Rectal smooth muscle tissue (tissue), 1 donor: ENCODE data around the gene CYP4F11.
"Not testable (repeated sequence)": the region's sequence is repeated elsewhere in the genome, so short reads cannot be mapped to it uniquely, and the experiment has no call there.

Experiments
- H3K27ac ChIP-seq: one replicate; pipeline ENCODE4 v1.7.0; 2013; ENCODE audit warnings: low read depth, low read length, inconsistent platforms
- H3K27me3 ChIP-seq: one replicate; pipeline ENCODE4 v1.7.0; 2013; ENCODE audit warnings: low read length; ENCODE audit not compliant: control insufficient read depth, insufficient read depth
- H3K36me3 ChIP-seq: one replicate; pipeline ENCODE4 v1.7.0; 2013; ENCODE audit warnings: low read length; ENCODE audit not compliant: control insufficient read depth, insufficient read depth
- H3K4me1 ChIP-seq: one replicate; pipeline ENCODE4 v1.7.0; 2013; ENCODE audit warnings: low read length; ENCODE audit not compliant: control insufficient read depth, insufficient read depth
- H3K4me3 ChIP-seq: one replicate; pipeline ENCODE4 v1.7.0; 2013; ENCODE audit warnings: low read length
- H3K9ac ChIP-seq: one replicate; pipeline ENCODE4 v1.7.0; 2013; ENCODE audit warnings: low read length

CYP4F11 gene, protein sequence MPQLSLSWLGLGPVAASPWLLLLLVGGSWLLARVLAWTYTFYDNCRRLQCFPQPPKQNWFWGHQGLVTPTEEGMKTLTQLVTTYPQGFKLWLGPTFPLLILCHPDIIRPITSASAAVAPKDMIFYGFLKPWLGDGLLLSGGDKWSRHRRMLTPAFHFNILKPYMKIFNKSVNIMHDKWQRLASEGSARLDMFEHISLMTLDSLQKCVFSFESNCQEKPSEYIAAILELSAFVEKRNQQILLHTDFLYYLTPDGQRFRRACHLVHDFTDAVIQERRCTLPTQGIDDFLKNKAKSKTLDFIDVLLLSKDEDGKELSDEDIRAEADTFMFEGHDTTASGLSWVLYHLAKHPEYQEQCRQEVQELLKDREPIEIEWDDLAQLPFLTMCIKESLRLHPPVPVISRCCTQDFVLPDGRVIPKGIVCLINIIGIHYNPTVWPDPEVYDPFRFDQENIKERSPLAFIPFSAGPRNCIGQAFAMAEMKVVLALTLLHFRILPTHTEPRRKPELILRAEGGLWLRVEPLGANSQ

DNA sequence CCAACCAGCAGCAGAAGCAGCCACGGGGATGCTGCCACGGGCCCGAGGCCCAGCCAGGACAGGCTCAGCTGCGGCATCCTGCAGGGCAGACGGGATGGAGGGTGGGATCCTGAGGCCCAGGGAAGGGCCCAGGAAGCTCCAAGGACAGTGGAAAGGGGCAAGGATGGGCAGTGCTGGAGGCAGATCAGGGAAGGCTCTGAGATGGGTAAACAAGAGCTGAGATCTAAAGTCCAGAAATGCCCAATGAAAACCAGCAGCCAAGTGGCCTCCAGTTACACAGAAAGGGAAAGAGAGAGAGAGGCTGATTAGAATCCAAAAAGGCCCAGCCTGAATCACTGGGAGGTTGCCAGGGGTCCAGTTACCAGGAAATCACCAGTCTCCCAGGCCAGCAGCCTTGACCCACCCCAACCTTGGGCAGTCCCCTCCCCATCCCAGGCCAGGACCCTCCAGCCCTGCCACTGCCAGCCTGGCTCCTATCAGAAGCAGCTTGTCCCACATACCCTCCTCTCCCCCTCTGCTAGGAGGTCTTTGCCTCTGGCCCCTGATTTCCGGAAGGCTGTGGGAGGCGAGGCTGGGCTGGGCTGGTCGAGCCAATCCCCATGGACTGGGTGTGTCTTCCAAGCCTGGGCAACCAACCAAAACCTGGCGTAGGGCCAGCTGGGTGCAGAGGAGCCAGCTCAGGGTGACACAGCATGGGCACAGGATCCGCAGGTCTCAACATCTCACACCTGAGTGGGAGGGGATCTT, at the start of gene CYP4F11:
Gene CYP4F11, minus strand, starts transcription at position 198 of the 747 bp plus-strand sequence. Its CDS starts 121 bp downstream, at position 77.
- no peak within 1 kb of the TSS for H3K4me3 ChIP-seq
- H3K9ac ChIP-seq = no peak within 1 kb of the TSS
- H3K27ac ChIP-seq = no peak within 1 kb of the TSS
- H3K4me1 ChIP-seq = no peaks in the 10 kb centered on the region
- peaks cover 14% of the 10 kb centered on the region for H3K27me3 ChIP-seq
- H3K36me3 ChIP-seq = no peaks in the 10 kb centered on the region

DNA sequence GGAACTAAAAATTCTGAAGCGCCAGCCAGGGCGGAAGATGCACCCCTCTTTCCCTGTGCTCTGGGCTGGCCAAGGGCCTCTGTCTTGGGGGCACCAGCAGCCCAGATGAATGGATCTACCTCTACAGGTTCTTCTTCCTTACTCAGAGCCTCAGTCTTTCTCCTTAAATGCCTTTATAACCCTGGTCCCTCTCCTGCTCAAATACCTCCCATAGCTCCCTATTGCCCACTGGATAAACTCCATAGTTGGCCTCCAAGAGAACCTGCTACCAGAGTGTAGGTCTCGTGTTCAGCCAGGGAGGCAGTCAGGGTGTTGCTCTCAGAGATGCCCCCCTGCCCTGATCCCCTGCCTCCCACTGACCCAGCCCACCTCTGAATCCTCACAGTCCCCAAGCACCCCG, 45.0 kb upstream of the CYP4F11 start:
- H3K9ac ChIP-seq = no peak overlapping the region
- no peak overlapping the region for H3K4me3 ChIP-seq
- H3K36me3 ChIP-seq = no peaks in the 10 kb centered on the region
- peaks cover 5% of the 10 kb centered on the region for H3K27me3 ChIP-seq
- H3K27ac ChIP-seq = no peak overlapping the region
- no peaks in the 10 kb centered on the region for H3K4me1 ChIP-seq

DNA sequence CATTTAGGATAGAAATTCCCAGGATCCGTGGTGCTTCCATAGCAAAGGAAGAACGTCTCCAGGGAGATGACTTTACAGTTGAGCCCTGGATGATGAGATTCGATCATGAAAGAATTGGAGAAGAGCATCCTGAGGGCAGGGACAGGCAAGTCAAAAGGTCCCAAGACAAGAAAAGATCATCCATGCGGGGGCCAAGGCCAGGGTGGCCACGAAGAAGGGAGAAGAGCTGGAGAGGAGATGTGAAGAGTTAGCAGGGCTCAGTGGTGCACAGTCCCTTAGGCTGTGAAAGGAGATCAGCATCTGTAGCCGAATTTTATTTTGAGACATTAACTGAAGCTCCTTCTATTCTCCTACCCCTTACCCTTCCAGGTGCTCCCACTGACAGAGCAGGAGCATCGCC, 43.4 kb upstream of the CYP4F11 start:
- Histone ChIP-seq H3K36me3 (no peaks in the 10 kb centered on the region), H3K4me3 (no peak overlapping the region), H3K27me3 (peaks cover 5% of the 10 kb centered on the region), H3K27ac (no peak overlapping the region), H3K9ac (no peak overlapping the region), H3K4me1 (no peaks in the 10 kb centered on the region)

DNA sequence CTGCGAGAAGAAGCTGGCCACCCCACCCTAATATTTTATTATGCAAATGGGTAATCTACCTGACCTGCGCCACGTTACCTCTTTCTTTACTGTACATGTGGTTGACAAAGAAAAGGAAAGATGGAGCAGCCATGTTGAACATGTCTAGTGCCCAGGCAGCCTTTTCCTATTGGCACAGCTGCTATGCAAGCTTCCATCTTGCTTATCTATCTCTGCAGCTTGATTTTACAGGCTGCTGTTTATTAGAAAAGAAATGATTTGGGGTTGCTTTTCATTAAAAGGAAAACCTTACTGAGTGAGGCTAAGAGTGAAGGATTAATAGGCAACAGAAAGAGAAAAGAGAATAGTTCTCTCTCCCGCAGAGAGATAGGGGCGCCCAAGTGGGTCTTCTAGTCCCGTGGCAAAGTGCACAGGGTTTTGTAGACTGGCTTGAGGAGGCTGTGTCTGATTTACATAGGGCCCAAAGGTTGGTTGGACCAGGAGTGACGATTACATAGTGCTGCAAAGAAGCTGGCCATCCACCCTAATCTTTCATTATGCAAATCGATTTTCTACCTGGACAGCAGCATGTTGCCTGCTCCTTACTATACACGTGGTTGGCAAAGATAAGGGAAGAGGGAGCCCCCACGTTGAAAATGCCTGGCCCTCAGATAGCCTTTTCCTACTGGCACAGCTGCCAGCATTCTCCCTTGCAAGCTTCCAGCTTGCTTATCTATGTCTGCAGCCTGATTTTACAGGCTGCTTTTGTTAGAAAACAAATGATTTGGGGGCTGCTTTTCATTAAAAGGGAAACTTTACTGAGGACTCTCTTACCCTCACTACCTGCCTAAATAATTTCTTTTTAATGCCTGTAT, 42.7 kb upstream of the CYP4F11 start:
- no peak overlapping the region for H3K4me3 ChIP-seq
- no peak overlapping the region for H3K27ac ChIP-seq
- H3K9ac ChIP-seq = no peak overlapping the region
- peaks cover 5% of the 10 kb centered on the region for H3K27me3 ChIP-seq
- no peaks in the 10 kb centered on the region for H3K4me1 ChIP-seq
- H3K36me3 ChIP-seq = no peaks in the 10 kb centered on the region

DNA sequence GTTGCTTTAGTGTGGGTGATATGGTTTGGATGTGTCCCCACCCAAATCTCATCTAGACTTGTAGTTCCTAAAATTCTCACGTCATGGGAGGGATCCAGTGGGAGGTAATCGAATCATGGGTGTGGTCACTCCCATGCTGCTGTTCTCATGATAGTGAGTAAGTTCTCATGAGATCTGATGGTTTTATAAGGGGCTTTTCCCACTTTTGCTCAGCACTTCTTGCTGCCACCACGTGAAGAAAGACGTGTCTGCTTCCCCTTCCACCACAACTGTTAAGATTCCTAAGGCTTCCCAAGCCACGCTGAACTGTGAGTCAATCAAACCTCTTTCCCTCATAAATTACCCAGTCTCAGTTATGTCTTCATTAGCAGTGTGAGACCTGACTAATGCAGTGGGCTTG, 40.5 kb upstream of the CYP4F11 start:
- Histone ChIP-seq H3K36me3 (no peaks in the 10 kb centered on the region), H3K27me3 (peaks cover 5% of the 10 kb centered on the region), H3K4me1 (no peaks in the 10 kb centered on the region), H3K9ac (no peak overlapping the region), H3K4me3 (no peak overlapping the region), H3K27ac (no peak overlapping the region)

DNA sequence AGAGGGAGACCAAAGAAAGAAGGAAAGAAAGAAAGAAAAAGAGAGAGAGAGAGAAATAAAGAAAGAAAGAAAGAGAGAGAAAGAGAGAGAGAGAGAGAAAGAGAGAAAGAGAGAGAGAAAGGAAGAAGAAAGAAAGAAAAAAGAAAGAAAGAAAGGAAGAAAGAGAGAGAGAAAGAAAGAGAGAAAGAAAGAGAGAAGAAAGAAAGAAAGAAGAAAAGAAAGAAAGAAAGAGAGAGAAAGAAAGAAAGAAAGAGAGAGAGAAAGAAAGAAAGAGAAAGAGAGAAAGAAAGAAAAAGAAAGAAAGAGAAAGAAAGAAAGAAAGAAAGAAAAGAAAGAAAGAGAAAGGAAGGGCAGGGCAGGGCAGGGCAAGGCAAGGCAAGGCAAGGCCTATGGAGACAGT, 37.7 kb upstream of the CYP4F11 start:
- not testable (repeated sequence) for H3K36me3 ChIP-seq, H3K4me3 ChIP-seq, H3K27ac ChIP-seq, H3K27me3 ChIP-seq, H3K9ac ChIP-seq, H3K4me1 ChIP-seq

DNA sequence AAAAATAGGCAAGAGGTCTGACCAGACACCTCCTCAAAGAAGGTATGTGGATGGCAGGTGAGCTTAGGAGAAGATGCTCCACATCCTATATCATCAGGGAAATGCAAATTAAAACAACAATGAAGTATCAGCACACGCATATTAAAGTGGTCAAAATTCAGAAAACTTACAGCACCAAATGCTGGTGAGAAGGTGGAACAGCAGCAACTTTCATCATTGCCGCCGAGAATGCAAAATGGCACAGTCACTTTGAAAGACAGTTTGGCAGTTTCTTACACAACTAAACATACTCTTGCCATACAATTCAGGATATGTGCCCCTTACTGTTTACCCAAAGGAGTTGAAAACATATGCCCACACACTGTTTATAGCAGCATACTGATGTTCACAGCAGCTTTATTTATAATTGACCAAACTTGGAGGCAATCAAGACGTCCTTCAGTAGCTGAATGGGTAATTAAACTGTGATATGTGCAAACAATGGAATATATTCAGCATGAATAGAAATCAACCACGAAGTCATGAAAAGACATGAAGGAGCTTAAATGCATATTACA, 37.0 kb upstream of the CYP4F11 start:
- H3K9ac ChIP-seq = no peak overlapping the region
- H3K27me3 ChIP-seq = no peaks in the 10 kb centered on the region

DNA sequence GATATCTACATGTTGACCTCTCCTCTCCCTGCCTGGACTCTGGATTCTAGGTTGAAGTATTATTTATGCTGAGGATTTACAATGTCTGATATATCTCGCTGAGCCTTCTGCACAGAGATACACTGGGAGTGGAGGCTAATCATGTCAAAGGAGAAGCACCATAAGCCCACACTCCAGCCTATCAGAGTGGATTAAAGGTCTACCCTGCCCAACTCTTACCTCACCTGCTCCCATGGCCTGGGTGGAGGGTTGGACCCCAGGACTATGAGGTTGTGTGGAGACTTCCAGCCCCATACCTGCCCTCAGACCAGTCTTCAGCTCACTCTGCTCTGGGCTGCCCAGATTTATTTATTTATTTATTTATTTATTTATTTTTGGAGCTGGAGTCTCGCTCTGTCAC, 29.9 kb upstream of the CYP4F11 start:
- no peaks in the 10 kb centered on the region for H3K4me1 ChIP-seq
- no peak overlapping the region for H3K9ac ChIP-seq
- no peak overlapping the region for H3K4me3 ChIP-seq
- no peak overlapping the region for H3K27ac ChIP-seq
- H3K36me3 ChIP-seq = no peaks in the 10 kb centered on the region
- peaks cover 2% of the 10 kb centered on the region for H3K27me3 ChIP-seq

More for the DNA sequence above, 37.0 kb upstream of the CYP4F11 start:
- Histone ChIP-seq H3K36me3 (no peaks in the 10 kb centered on the region), H3K4me1 (no peaks in the 10 kb centered on the region), H3K27ac (no peak overlapping the region), H3K4me3 (no peak overlapping the region)

DNA sequence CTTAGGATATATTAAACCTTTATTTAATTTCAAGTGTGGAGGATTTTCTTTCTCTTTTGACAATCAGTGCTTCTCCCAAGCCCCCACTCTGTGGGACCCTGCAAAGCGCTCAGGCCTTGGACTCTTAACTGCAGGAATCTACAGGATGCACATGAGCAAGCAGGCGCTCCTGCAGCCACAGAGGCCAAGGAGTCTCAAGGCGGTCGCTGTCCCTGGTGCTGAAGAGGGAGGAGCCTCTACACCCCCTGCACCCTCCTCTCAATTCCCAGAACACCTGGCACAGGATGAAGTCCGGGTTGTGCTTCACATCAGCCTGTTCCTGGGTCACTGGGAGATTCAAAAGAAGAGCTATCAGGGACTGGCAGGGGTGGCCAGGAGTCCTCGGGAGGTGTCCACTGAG, 28.0 kb upstream of the CYP4F11 start:
- H3K27ac ChIP-seq = no peak overlapping the region
- H3K36me3 ChIP-seq = no peaks in the 10 kb centered on the region
- peaks cover 2% of the 10 kb centered on the region for H3K27me3 ChIP-seq
- H3K4me3 ChIP-seq = no peak overlapping the region
- no peaks in the 10 kb centered on the region for H3K4me1 ChIP-seq
- no peak overlapping the region for H3K9ac ChIP-seq

DNA sequence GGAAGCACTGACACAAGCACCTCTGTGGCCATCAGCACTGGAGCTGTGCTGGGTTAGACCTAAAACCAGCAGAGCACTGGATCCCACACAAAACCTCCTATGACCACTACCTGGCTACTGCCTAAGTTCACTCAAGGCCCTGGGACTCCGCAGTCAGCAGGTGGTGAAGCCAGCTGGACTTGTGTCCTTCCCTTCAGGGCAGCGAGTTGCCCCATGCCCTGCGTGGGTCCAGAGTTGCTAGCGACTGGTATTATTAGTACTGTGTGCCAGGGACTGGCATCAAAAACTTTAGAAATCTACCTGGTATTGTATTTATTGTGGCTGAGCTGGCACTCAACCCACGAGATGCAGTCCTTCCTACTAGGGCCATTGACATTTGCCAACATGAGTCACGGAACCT, 20.5 kb upstream of the CYP4F11 start:
- Histone ChIP-seq H3K9ac (no peak overlapping the region), H3K36me3 (no peaks in the 10 kb centered on the region), H3K27me3 (peaks cover 4% of the 10 kb centered on the region), H3K4me3 (no peak overlapping the region), H3K27ac (no peak overlapping the region), H3K4me1 (no peaks in the 10 kb centered on the region)

DNA sequence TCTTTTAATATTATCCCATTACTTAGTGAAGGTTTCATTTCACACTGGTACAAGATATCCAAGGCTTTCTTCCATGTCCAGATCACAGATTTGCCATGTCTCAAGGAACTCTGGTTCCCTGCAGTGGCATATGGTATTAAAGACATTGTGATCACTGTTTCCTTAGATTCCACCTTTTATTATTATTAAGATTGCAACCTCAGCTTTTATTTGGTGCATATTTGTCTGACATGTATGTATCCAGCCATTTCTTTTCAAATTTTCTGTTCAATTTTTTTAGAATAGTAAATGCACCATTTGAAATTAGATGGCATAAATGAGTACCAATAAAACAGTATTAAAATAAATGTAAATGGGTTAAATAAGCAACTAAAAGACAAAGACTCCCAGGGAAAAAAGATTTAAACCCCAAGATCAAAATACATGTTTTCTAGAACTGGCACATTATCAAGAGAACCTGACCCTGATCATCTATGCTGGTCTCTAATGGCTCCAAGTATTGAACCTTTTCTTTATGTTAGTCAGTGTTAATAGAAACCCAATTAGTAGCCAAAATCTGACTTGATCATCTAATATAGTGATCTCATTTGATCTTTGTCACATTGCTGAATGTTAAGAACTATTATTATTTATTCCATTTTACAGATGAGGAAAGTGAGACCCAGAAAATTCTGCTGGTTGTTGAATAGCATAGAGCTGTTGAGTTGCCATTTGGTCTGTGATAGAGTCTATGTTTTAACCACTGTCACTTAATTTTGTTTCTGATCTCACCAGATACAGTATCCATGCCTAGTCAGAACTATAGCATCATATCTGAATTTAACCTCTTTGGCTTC, 14.1 kb upstream of the CYP4F11 start, which contains the start of gene OR10H4:
Gene OR10H4, plus strand, starts transcription at position 786 of the 836 bp plus-strand sequence. Its CDS starts 0 bp downstream, at position 786.
- H3K4me3 ChIP-seq = no peak within 1 kb of the TSS
- no peak within 1 kb of the TSS for H3K9ac ChIP-seq
- H3K27me3 ChIP-seq = no peaks in the 10 kb centered on the region
- H3K27ac ChIP-seq = no peak within 1 kb of the TSS
- no peaks in the 10 kb centered on the region for H3K36me3 ChIP-seq
- no peaks in the 10 kb centered on the region for H3K4me1 ChIP-seq
